ENCODE results near the gene FADS1. TPM values are rescaled to one million over a fixed set of nuclear protein-coding genes. Genes with fewer than 3 reads are reported as not detected.

FADS1 gene
- total RNA-seq, result 10 to 100 TPM; 16.4 to 69.6 (median 46.6) TPM

DNA sequence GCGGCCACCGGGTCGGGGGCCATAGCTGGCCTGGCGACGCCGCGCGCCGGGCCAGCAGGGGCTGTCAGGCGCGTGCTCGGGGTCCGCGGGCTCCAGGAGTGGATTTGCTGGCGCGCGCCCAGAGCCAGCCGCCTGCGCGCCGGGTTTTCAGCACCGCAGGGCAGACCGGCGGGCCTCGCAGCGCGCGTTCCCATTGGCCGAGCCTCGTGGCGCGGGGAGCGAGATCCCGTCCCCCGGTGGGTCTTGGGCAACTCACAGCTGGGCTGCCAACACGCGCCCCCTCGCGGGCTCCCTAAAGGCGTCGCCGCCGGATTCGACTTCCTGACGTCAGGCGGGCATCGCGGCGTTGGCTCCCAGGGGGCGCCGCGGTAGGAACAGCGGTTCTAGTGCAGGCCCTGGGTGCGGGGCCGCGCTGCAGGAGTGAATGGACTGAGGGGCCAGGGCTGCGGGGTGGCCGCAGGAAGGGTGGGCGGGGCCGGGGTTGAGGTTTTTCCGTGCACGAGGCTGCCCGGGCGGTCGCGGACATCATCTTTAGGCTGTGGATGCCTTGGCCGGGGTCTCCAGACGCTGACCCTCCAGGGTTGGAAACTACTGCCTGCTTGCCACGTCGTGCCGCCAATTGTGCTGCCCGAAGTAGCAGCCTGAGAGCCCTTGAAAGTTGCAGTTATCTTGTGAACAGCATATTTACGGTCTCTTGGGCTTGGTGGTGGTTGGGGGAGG is at the start of gene FADS1:
FADS1 (minus strand) TSS at position 268 of the 720 bp plus-strand sequence; CDS start at position 194, 74 bp downstream.
- WGBS, result 10% methylated on average over 7 of the region's 73 CpGs
- H3K4me3 ChIP-seq, result peak within 1 kb of the TSS; percentile 64
- DNase-seq (ENCODE audit: low spot score in 2 of 2), result peak; percentile 93 to 94
- peaks cover 21% of the 10 kb centered on the region for H3K27me3 ChIP-seq
- H3K9me3 ChIP-seq, result no peaks in the 10 kb centered on the region
- no peaks in the 10 kb centered on the region for H3K36me3 ChIP-seq
- peaks cover 41% of the 10 kb centered on the region for H3K4me1 ChIP-seq
- H3K27ac ChIP-seq, result peak within 1 kb of the TSS; percentile 89
- TF ChIP-seq CTCF (IDR thresholded peaks at IDR 0.05), result peak in 1 of 2 donors; percentile 54
- peak in 1 of 3 donors; percentile 55 for TF ChIP-seq POLR2AphosphoS5 (IDR thresholded peaks at IDR 0.05)
- TF ChIP-seq EP300 (IDR thresholded peaks at IDR 0.05), result no peak

DNA sequence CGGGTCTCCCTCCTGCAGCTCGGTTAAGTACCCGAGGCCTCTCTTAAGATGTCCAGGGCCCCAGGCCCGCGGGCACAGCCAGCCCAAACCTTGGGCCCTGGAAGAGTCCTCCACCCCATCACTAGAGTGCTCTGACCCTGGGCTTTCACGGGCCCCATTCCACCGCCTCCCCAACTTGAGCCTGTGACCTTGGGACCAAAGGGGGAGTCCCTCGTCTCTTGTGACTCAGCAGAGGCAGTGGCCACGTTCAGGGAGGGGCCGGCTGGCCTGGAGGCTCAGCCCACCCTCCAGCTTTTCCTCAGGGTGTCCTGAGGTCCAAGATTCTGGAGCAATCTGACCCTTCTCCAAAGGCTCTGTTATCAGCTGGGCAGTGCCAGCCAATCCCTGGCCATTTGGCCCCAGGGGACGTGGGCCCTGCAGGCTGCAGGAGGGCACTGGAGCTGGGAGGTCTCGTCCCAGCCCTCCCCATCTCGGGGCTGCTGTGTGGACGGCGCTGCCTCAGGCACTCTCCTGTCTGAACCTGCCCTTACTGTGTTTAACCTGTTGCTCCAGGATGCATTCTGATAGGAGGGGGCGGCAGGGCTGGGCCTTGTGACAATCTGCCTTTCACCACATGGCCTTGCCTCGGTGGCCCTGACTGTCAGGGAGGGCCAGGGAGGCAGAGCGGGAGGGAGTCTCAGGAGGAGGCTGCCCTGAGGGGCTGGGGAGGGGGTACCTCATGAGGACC is 49.6 kb upstream of the FADS1 start:
- TF ChIP-seq CTCF (IDR thresholded peaks at IDR 0.05), result no peak
- no peak for TF ChIP-seq POLR2AphosphoS5 (IDR thresholded peaks at IDR 0.05)
- no peak for TF ChIP-seq EP300 (IDR thresholded peaks at IDR 0.05)
- TF ChIP-seq POLR2A (IDR thresholded peaks at IDR 0.05), result no peak
- H3K27me3 ChIP-seq, result no peaks in the 10 kb centered on the region
- peaks cover 5% of the 10 kb centered on the region for H3K36me3 ChIP-seq
- no peak overlapping the region for H3K4me3 ChIP-seq
- peaks cover 20% of the 10 kb centered on the region for H3K4me1 ChIP-seq
- H3K9me3 ChIP-seq, result no peaks in the 10 kb centered on the region
- WGBS, result 73% methylated on average over 10 of the region's 18 CpGs
- no peak for DNase-seq (ENCODE audit: low spot score in 2 of 2)
- H3K27ac ChIP-seq, result no peak overlapping the region

GRCh38 chr11:61864814-61865775 is 48.3 kb upstream of the FADS1 start:
- Histone ChIP-seq H3K27me3 (no peaks in the 10 kb centered on the region), H3K4me1 (peaks cover 7% of the 10 kb centered on the region), H3K27ac (no peak overlapping the region), H3K9me3 (no peaks in the 10 kb centered on the region), H3K4me3 (no peak overlapping the region), H3K36me3 (peaks cover 5% of the 10 kb centered on the region)
- TF ChIP-seq POLR2A (IDR thresholded peaks at IDR 0.05), result no peak
- no peak for TF ChIP-seq EP300 (IDR thresholded peaks at IDR 0.05)
- TF ChIP-seq POLR2AphosphoS5 (IDR thresholded peaks at IDR 0.05), result no peak
- DNase-seq (ENCODE audit: low spot score in 2 of 2), result no peak
- 93% methylated on average over 17 of the region's 20 CpGs for WGBS

- 88% methylated on average over 12 of the region's 13 CpGs for WGBS
- peaks cover 9% of the 10 kb centered on the region for H3K36me3 ChIP-seq
- DNase-seq (ENCODE audit: low spot score in 2 of 2), result no peak
Measured at GRCh38 chr11:61863548-61864081, 46.8 kb upstream of the FADS1 start.

More at GRCh38 chr11:61863548-61864081, 46.8 kb upstream of the FADS1 start:
- TF ChIP-seq POLR2AphosphoS5 (IDR thresholded peaks at IDR 0.05) (no peak), POLR2A (IDR thresholded peaks at IDR 0.05) (no peak), EP300 (IDR thresholded peaks at IDR 0.05) (no peak), CTCF (IDR thresholded peaks at IDR 0.05) (no peak)
- H3K27ac ChIP-seq, result no peak overlapping the region
- peaks cover 6% of the 10 kb centered on the region for H3K4me1 ChIP-seq
- no peaks in the 10 kb centered on the region for H3K9me3 ChIP-seq
- no peaks in the 10 kb centered on the region for H3K27me3 ChIP-seq
- no peak overlapping the region for H3K4me3 ChIP-seq
